ENCODE results near the gene KDF1.
A peak's percentile ranks its signal among the peaks of the same experiment; 100 is the strongest.

The KDF1 gene

GRCh38 chr1:26915204-26915842 is 44.9 kb downstream of the KDF1 start:
- no peak for DNase-seq (ENCODE audit: low spot score)

GRCh38 chr1:26913754-26914619 is 46.3 kb downstream of the KDF1 start, which contains the start of gene NR0B2:
Gene NR0B2 (minus strand): TSS chr1:26913975. CDS start chr1:26913940, 35 bp downstream.
- DNase-seq (ENCODE audit: low spot score), result no peak

- no peak for DNase-seq (ENCODE audit: low spot score)
Measured at GRCh38 chr1:26913389-26913753, 46.9 kb downstream of the KDF1 start.

- DNase-seq (ENCODE audit: low spot score), result no peak
Measured at GRCh38 chr1:26912147-26912490, 48.1 kb downstream of the KDF1 start.

GRCh38 chr1:26911399-26912146 is 48.7 kb downstream of the KDF1 start:
- no peak for DNase-seq (ENCODE audit: low spot score)

- DNase-seq (ENCODE audit: low spot score), result no peak
Measured at GRCh38 chr1:26910343-26911160, 49.7 kb downstream of the KDF1 start.

GRCh38 chr1:26909951-26910342 is 50.3 kb downstream of the KDF1 start:
- no peak for DNase-seq (ENCODE audit: low spot score)

GRCh38 chr1:26907071-26907917 is 53.0 kb downstream of the KDF1 start:
- no peak for DNase-seq (ENCODE audit: low spot score)

- DNase-seq (ENCODE audit: low spot score), result no peak
Measured at GRCh38 chr1:26900815-26901511, 59.3 kb downstream of the KDF1 start.

- peak; percentile 88 for DNase-seq (ENCODE audit: low spot score)
Measured at GRCh38 chr1:26900001-26900814, 60.1 kb downstream of the KDF1 start, which contains the start of gene GPATCH3. Gene GPATCH3 (minus strand): TSS chr1:26900467. CDS start chr1:26900442, 25 bp downstream.
